Uterus (tissue), 2 donors: ENCODE results near the gene HSD3B7.

Experiments used
- CTCF ChIP-seq, 4 experiments: fragments of 200-600 bp in 2 of 4; fragments of 450-650 bp in 2 of 4; sonication (generic) in 2 of 4; IDR thresholded peaks; one replicate each; pipeline ENCODE4 v1.5.1; 2016 to 2019; ENCODE audit warnings: antibody characterized with exemption in 4 of 4, mild to moderate bottlenecking in 2 of 4, moderate library complexity in 1 of 4
- POLR2A ChIP-seq, 2 donors: fragments of 450-650 bp; IDR thresholded peaks; one replicate each; pipeline ENCODE4 v1.6.1; 2016; ENCODE audit warnings: antibody characterized with exemption in 2 of 2, mild to moderate bottlenecking in 1 of 2, moderate library complexity in 1 of 2

GRCh38 chr16:30947859-30948666 is 36.9 kb upstream of the HSD3B7 start:
- no peak for TF ChIP-seq CTCF (IDR thresholded peaks at IDR 0.05)
- TF ChIP-seq POLR2A (IDR thresholded peaks at IDR 0.05), result no peak
